Measurements from ENCODE around the gene FEM1C. TPM values are rescaled to one million over a fixed set of nuclear protein-coding genes. Genes with fewer than 3 reads are reported as not detected.

The FEM1C gene
- total and polyA plus RNA-seq, 9 of the 15 experiments (the other 6 are each of a cell fraction or from before 2014, with no cell fraction given), result 1.4 to 9.3 (median 4.3) TPM

DNA sequence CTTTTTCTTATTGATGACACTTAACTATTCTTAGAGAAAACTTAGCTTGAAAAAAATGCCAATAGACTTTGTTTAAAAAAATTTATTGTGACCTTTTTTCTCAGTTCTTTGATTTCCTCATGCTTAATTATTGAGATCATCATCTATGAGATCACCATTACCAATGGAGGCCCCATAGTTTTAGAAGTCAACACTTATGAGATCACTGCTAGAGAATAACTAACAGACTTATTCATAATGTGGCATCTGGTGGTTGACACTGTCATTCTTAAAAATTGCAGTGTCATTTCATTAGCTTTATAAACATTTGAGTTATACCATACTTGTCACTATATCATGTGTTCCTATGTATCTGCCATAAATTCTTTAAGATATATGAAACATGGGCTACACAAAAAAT is 14.9 kb upstream of the FEM1C start:
- Histone ChIP-seq H3K79me2 (ENCODE audit: control insufficient read depth, insufficient read depth, low read length) (no peaks in the 10 kb centered on the region), H3K4me2 (ENCODE audit: insufficient read depth, low read length) (no peak overlapping the region), H3K36me3 (ENCODE audit: control insufficient read depth, insufficient read depth, low read length) (no peaks in the 10 kb centered on the region), H3K9me1 (ENCODE audit: control insufficient read depth, insufficient read depth, low read length) (no peaks in the 10 kb centered on the region), H3K27me3 (ENCODE audit: control insufficient read depth in 2 of 2, insufficient read depth in 2 of 2, low read length in 2 of 2) (no peaks in the 10 kb centered on the region), H3K9ac (ENCODE audit: insufficient read depth in 1 of 2, low read depth in 2 of 2, low read length in 2 of 2) (no peak overlapping the region), H3K4me3 (no peak overlapping the region), H3K4me1 (replicated peaks in 1 of 2; ENCODE audit: control insufficient read depth in 2 of 2, insufficient read depth in 2 of 2, low read length in 2 of 2) (no peaks in the 10 kb centered on the region; a peak in 1 of 5 replicates), H2AFZ (ENCODE audit: low read depth, low read length) (no peak overlapping the region), H4K20me1 (replicated peaks; ENCODE audit: control insufficient read depth, insufficient read depth, low read length) (no peaks in the 10 kb centered on the region), H3K9me3 (replicated peaks; ENCODE audit: control insufficient read depth, insufficient read depth, low read depth, low read length) (no peaks in the 10 kb centered on the region), H3K27ac (ENCODE audit: extremely low read depth, low read depth, low read length) (no peak overlapping the region)
- FAIRE-seq (no peak), ATAC-seq (no peak), DNase-seq (ENCODE audit: extremely low read depth in 1 of 4, low spot score in 3 of 4) (no peak)
- no TSS peak for BruUV-seq (replicated peaks)
- intact Hi-C loops (cut with micrococcal nuclease), result no loop called here
- TF ChIP-seq ZNF699 (CRISPR knock-in tag; IDR thresholded peaks at IDR 0.05; ENCODE audit: insufficient replicate concordance), result no peak
- no peak for TF ChIP-seq ILF3 (IDR thresholded peaks at IDR 0.05; ENCODE audit: borderline replicate concordance)
- 0 out of 2 replicates have a peak, but pooled peaks have one; percentile 29 for TF ChIP-seq ATF3 (IDR thresholded peaks at IDR 0.05)
- TF ChIP-seq ATF3 (CRISPR knock-in tag; conservative IDR thresholded peaks at IDR 0.05), result no peak
- TF ChIP-seq ZNF316 (IDR thresholded peaks at IDR 0.05), result peak; percentile 7; the same call in 1 of the 2 replicates
- in situ Hi-C loops (cut with MboI), result no loop called here
- POLR2A ChIA-PET, result interaction anchor here (1.4 kb wide), 1 partner anchor 19 kb away, joined by 3 read pairs; no protein-coding TSS in a partner anchor
- CTCF ChIA-PET (ENCODE audit: low intra/inter-chr PET ratio), result no interaction called here

DNA sequence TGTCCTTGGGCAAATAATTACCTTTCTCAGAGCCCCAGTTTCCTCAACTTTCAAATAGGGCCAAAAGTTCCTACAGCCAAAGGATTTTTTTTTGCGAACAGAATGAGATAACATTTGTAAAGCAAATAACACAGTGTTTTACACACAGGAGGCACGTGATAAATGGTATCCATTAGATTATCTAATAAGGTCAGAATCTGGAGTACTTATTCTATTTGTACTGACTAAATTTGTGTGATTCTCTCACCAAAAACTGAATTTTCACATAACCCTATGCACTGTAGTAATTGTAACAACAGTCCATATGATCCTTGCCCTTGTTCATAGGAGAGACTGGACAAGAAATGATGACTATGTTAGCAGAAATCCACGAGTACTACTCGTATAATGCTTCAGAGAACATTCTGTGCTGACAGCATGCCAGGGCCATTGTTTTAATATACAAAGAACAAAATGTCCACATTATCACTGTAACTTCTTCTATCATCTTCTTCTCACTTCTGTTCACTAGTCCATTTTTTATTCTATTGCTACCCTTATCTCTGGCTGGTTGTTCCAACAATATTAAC is 13.9 kb upstream of the FEM1C start:
- Histone ChIP-seq H3K4me3 (no peak overlapping the region), H3K27me3 (ENCODE audit: control insufficient read depth in 2 of 2, insufficient read depth in 2 of 2, low read length in 2 of 2) (no peaks in the 10 kb centered on the region), H3K27ac (ENCODE audit: extremely low read depth, low read depth, low read length) (no peak overlapping the region), H3K9me1 (ENCODE audit: control insufficient read depth, insufficient read depth, low read length) (no peaks in the 10 kb centered on the region), H3K9me3 (replicated peaks; ENCODE audit: control insufficient read depth, insufficient read depth, low read depth, low read length) (no peaks in the 10 kb centered on the region), H3K36me3 (ENCODE audit: control insufficient read depth, insufficient read depth, low read length) (no peaks in the 10 kb centered on the region), H3K79me2 (ENCODE audit: control insufficient read depth, insufficient read depth, low read length) (no peaks in the 10 kb centered on the region), H3K9ac (ENCODE audit: insufficient read depth in 1 of 2, low read depth in 2 of 2, low read length in 2 of 2) (no peak overlapping the region), H3K4me2 (ENCODE audit: insufficient read depth, low read length) (no peak overlapping the region), H3K4me1 (replicated peaks in 1 of 2; ENCODE audit: control insufficient read depth in 2 of 2, insufficient read depth in 2 of 2, low read length in 2 of 2) (no peaks in the 10 kb centered on the region; a peak in 1 of 5 replicates), H2AFZ (ENCODE audit: low read depth, low read length) (no peak overlapping the region), H4K20me1 (replicated peaks; ENCODE audit: control insufficient read depth, insufficient read depth, low read length) (no peaks in the 10 kb centered on the region)
- intact Hi-C loops (cut with micrococcal nuclease) (no loop called here), in situ Hi-C loops (cut with MboI) (no loop called here)
- ChIA-PET POLR2A (no interaction called here), CTCF (ENCODE audit: low intra/inter-chr PET ratio) (no interaction called here)
- ATAC-seq (no peak), FAIRE-seq (peak; percentile 65), DNase-seq (ENCODE audit: extremely low read depth in 1 of 4, low spot score in 3 of 4) (no peak)
- 7% methylated on average over 4 of the region's 4 CpGs for WGBS (ENCODE audit: insufficient coverage, low coverage, missing lambda C conversion rate)
- no TSS peak for BruUV-seq (replicated peaks)
- TF ChIP-seq HNRNPK (IDR thresholded peaks at IDR 0.05; ENCODE audit: low read depth, low read length, poor library complexity, severe bottlenecking) (no peak), SAFB (IDR thresholded peaks at IDR 0.05; ENCODE audit: borderline replicate concordance, low read depth, low read length) (no peak), CBX8 (IDR thresholded peaks at IDR 0.05; ENCODE audit: borderline replicate concordance, extremely low read depth, low read depth, low read length, poor library complexity, severe bottlenecking) (no peak), HCFC1 (IDR thresholded peaks at IDR 0.05; ENCODE audit: low read depth, low read length) (no peak), ZNF280B (CRISPR knock-in tag; IDR thresholded peaks at IDR 0.05) (no peak), TRIM25 (IDR thresholded peaks at IDR 0.05; ENCODE audit: borderline replicate concordance) (no peak), ZNF408 (CRISPR knock-in tag; IDR thresholded peaks at IDR 0.05; ENCODE audit: low read depth) (no peak)
